NT2/D1 (cell line): ENCODE results near the gene ITSN1.

Experiments used
- SUZ12 ChIP-seq: IDR thresholded peaks from 2 replicates; pipeline ENCODE4 v1.6.1; 2011; ENCODE audit not compliant: insufficient read length, insufficient read depth; ENCODE audit errors: extremely low read depth
- YY1 ChIP-seq: IDR thresholded peaks from 2 replicates; pipeline ENCODE4 v1.6.1; 2011; ENCODE audit not compliant: insufficient read length, insufficient read depth
- ZNF274 ChIP-seq: IDR thresholded peaks from 2 replicates; pipeline ENCODE4 v1.6.1; 2011; ENCODE audit warnings: mild to moderate bottlenecking, low read depth, low read length

DNA sequence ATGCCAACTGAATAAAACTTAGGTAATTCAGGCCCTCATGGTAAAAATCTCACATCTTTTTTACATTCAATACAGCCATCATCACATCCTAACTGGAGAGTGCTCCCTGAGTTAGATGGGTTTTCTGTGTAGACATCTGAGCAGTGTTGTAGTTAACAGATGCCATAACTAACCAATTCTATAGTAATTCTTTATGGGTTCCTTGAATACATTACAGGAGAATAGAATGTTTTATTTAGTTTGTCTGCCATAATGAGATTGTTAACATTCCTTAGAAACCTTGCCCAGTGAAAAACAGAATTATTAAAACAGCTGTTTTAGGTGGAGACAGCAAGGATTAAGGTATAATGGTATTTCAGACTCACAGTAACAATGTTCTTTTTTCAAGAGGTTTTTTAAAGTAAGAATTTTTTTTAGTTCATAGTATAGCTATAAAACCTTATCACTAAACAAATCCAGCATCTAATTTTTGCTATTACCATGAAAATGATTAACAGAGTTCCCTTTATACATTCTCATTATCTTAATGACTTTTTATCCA is 178.0 kb downstream of the ITSN1 start:
- TF ChIP-seq YY1 (no peak), ZNF274 (no peak), SUZ12 (no peak)
